ENCODE results near the gene DDX47.

- TF ChIP-seq POLR2AphosphoS5 (IDR thresholded peaks at IDR 0.05), result no peak
- TF ChIP-seq, protein P1, sequence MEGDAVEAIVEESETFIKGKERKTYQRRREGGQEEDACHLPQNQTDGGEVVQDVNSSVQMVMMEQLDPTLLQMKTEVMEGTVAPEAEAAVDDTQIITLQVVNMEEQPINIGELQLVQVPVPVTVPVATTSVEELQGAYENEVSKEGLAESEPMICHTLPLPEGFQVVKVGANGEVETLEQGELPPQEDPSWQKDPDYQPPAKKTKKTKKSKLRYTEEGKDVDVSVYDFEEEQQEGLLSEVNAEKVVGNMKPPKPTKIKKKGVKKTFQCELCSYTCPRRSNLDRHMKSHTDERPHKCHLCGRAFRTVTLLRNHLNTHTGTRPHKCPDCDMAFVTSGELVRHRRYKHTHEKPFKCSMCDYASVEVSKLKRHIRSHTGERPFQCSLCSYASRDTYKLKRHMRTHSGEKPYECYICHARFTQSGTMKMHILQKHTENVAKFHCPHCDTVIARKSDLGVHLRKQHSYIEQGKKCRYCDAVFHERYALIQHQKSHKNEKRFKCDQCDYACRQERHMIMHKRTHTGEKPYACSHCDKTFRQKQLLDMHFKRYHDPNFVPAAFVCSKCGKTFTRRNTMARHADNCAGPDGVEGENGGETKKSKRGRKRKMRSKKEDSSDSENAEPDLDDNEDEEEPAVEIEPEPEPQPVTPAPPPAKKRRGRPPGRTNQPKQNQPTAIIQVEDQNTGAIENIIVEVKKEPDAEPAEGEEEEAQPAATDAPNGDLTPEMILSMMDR (IDR thresholded peaks at IDR 0.05 in 8 of 11, conservative IDR thresholded peaks at IDR 0.05 in 3 of 11), result no peak
These were observed 2.6 kb upstream of the DDX47 start for GRCh38 chr12:12810553-12811021.
